Upper lobe of left lung (tissue), 6 donors: Measurements from ENCODE around the gene MTM1. TPM values are rescaled to one million over a fixed set of nuclear protein-coding genes. Genes with fewer than 3 reads are reported as not detected.
A peak's percentile ranks its signal among the peaks of the same experiment; 100 is the strongest.

Source experiments
- ATAC-seq, 2 donors: fragments of 200-7000 bp; cut with Tn5 transposase; one replicate each; pipeline ENCODE4 v1.9.1; 2022; ENCODE audit warnings: mild to moderate bottlenecking in 2 of 2, moderate library complexity in 2 of 2; ENCODE audit not compliant: low FRiP score in 2 of 2
- DNase-seq, 2 donors: peaks; one replicate each; pipeline ENCODE4 v3.0.0-alpha.2; 2019 to 2020
- H3K27ac ChIP-seq, 4 donors: fragments of 200-600 bp; sonication (generic); one replicate each; pipeline ENCODE4 v1.5.1; 2016 to 2019
- H3K27me3 ChIP-seq, 4 donors: fragments of 200-600 bp; sonication (generic); one replicate each; pipeline ENCODE4 v1.5.1; 2017 to 2019
- H3K36me3 ChIP-seq, 4 donors: fragments of 200-600 bp; sonication (generic); one replicate each; pipeline ENCODE4 v1.5.1; 2016 to 2019
- H3K4me1 ChIP-seq, 4 donors: fragments of 200-600 bp; sonication (generic); one replicate each; pipeline ENCODE4 v1.5.1; 2018 to 2019
- H3K4me3 ChIP-seq, 4 donors: fragments of 200-600 bp; sonication (generic); one replicate each; pipeline ENCODE4 v1.5.1; 2017 to 2019; ENCODE audit warnings: mild to moderate bottlenecking in 2 of 4, moderate library complexity in 1 of 4
- H3K9me3 ChIP-seq, 4 donors: fragments of 200-600 bp; sonication (generic); one replicate each; pipeline ENCODE4 v1.5.1; 2018 to 2019
- EP300 ChIP-seq, 4 donors: sonication (generic); formaldehyde crosslinking; IDR thresholded peaks; one replicate each; pipeline ENCODE4 v1.5.1; 2017; ENCODE audit warnings: antibody characterized with exemption in 4 of 4, control low read depth in 2 of 4
- POLR2A ChIP-seq, 4 donors: fragments of 450-650 bp; IDR thresholded peaks; one replicate each; pipeline ENCODE4 v1.5.1; 2016 to 2017; ENCODE audit warnings: antibody characterized with exemption in 4 of 4, mild to moderate bottlenecking in 2 of 4
- POLR2AphosphoS5 ChIP-seq, 2 donors: sonication (generic); formaldehyde crosslinking; IDR thresholded peaks; one replicate each; pipeline ENCODE4 v1.5.1; 2017; ENCODE audit warnings: antibody characterized with exemption in 2 of 2
- WGBS, 2 donors: methylation state at CpG; one replicate each; pipeline ENCODE4 v1.1.5; 2017 to 2018; 5-methylcytosine and 5-hydroxymethylcytosine counted together
- total RNA-seq, 6 donors: library from RNA; depleted of rRNA in 4 of 6; stranded (reverse); fragments of >200 nt in 4 of 6; gene quantifications; one replicate each; pipeline versions ENCODE4 v1.1.0 to v1.2.1, GENCODE V29; 2016 to 2021
- TF ChIP-seq, protein P1 (sequence below), 6 experiments: fragments of 450-650 bp in 4 of 6; fragments of 200-600 bp in 2 of 6; sonication (generic) in 2 of 6; IDR thresholded peaks; one replicate each; pipeline ENCODE4 v1.5.1; 2016 to 2019; ENCODE audit warnings: antibody characterized with exemption in 6 of 6
- donor health status: DM: no; HTN: no; CAD: no; lungs with moderate emphysema.
- donor health status: DM: no; HTN: yes; CAD: no; lungs with severe emphysema.

MTM1 gene
- total RNA-seq, 6 donors from 2014 or later: 5.1 to 30.6 (median 20.6) TPM

DNA sequence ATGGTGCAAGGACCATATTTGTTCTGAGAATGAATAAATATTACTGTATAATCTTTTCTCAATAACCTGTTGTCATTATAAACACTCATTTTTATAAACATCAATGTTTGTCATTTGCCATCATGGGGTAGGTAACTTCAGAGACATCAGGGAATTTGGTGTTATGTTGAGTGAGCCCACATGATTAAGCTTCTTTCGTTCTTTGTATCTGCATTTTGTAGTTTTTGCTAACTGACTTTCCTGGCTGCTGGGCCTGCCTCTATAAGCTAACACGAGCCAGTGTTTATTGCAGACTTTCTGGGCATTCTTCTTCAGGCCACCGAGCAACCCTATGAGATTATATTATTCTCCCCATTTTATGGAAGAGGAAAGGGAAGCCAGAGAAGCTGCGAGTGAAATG lies 76.0 kb downstream of the MTM1 start:
- Histone ChIP-seq H3K4me1 (no peaks in the 10 kb centered on the region), H3K9me3 (no peaks in the 10 kb centered on the region), H3K4me3 (no peak overlapping the region), H3K27ac (no peak overlapping the region), H3K36me3 (peaks cover 0 to 33% (median 5%) of the 10 kb centered on the region in 4 donors), H3K27me3 (no peaks in the 10 kb centered on the region)
- 83 to 98% methylated on average over 4 of the region's 4 CpGs for WGBS, 2 donors
- TF ChIP-seq POLR2A (IDR thresholded peaks at IDR 0.05) (no peak), POLR2AphosphoS5 (IDR thresholded peaks at IDR 0.05) (no peak), EP300 (IDR thresholded peaks at IDR 0.05) (no peak)
- TF ChIP-seq, protein P1, sequence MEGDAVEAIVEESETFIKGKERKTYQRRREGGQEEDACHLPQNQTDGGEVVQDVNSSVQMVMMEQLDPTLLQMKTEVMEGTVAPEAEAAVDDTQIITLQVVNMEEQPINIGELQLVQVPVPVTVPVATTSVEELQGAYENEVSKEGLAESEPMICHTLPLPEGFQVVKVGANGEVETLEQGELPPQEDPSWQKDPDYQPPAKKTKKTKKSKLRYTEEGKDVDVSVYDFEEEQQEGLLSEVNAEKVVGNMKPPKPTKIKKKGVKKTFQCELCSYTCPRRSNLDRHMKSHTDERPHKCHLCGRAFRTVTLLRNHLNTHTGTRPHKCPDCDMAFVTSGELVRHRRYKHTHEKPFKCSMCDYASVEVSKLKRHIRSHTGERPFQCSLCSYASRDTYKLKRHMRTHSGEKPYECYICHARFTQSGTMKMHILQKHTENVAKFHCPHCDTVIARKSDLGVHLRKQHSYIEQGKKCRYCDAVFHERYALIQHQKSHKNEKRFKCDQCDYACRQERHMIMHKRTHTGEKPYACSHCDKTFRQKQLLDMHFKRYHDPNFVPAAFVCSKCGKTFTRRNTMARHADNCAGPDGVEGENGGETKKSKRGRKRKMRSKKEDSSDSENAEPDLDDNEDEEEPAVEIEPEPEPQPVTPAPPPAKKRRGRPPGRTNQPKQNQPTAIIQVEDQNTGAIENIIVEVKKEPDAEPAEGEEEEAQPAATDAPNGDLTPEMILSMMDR (IDR thresholded peaks at IDR 0.05): no peak
- no peak for DNase-seq
- no peak for ATAC-seq

GRCh38 chrX:150647331-150647730 lies 78.9 kb downstream of the MTM1 start:
- 74 to 93% methylated on average over 5 of the region's 5 CpGs for WGBS, 2 donors

DNA sequence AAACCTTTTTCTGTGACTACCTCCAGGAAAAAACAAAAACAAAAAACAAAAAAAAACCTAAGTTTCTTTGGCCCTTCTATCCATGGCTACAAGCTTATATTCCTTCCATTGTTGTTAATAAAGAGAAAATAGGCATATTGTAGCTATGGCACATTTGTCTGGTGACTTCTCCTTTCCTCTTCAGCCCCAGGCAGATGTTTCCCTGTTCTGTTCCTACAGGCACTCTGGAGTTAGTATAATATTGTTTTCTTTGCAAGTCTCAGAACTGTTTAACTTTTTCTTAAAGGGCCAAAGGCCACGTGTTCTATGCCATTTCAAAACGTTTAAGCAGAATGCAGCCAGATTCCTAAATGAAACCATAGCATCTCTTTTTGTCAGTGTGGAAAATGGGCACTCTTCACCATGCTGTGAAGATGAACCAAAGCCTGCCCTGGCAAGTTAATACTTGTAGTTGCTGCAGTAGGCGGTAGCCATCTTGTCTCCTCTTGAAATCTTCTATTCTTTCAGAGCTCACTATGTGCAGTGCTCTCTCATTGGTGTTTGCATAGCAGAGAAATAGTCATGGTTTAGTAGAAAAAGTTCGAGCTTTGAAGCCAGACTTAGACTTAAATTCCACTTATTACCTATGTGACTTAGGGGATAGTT lies 80.0 kb downstream of the MTM1 start:
- no peak overlapping the region for H3K4me3 ChIP-seq
- H3K36me3 ChIP-seq: peaks cover 0 to 24% (median 0%) of the 10 kb centered on the region in 4 donors
- 64 to 81% methylated on average over 4 of the region's 4 CpGs for WGBS, 2 donors
- TF ChIP-seq POLR2A (IDR thresholded peaks at IDR 0.05) (no peak), POLR2AphosphoS5 (IDR thresholded peaks at IDR 0.05) (no peak), EP300 (IDR thresholded peaks at IDR 0.05) (no peak)
- TF ChIP-seq, protein P1 (IDR thresholded peaks at IDR 0.05): no peak
- H3K9me3 ChIP-seq: no peaks in the 10 kb centered on the region
- no peaks in the 10 kb centered on the region for H3K4me1 ChIP-seq
- no peak for DNase-seq
- no peak for ATAC-seq
- H3K27me3 ChIP-seq: no peaks in the 10 kb centered on the region
- no peak overlapping the region for H3K27ac ChIP-seq

More at GRCh38 chrX:150647331-150647730, 78.9 kb downstream of the MTM1 start:
- H3K27me3 ChIP-seq: no peaks in the 10 kb centered on the region
- DNase-seq (no peak), ATAC-seq (no peak)
- peaks cover 0 to 27% (median under 1%) of the 10 kb centered on the region in 4 donors for H3K36me3 ChIP-seq
- TF ChIP-seq EP300 (IDR thresholded peaks at IDR 0.05): no peak
- TF ChIP-seq POLR2A (IDR thresholded peaks at IDR 0.05): no peak
- no peak overlapping the region for H3K27ac ChIP-seq
- no peaks in the 10 kb centered on the region for H3K9me3 ChIP-seq
- no peaks in the 10 kb centered on the region for H3K4me1 ChIP-seq
- no peak overlapping the region for H3K4me3 ChIP-seq

GRCh38 chrX:150649096-150649870 lies 80.9 kb downstream of the MTM1 start:
- H3K36me3 ChIP-seq: peaks cover 0 to 24% (median 0%) of the 10 kb centered on the region in 4 donors
- no peak overlapping the region for H3K4me3 ChIP-seq
- 60 to 69% methylated on average over 6 to 8 of the region's 8 CpGs for WGBS, 2 donors
- TF ChIP-seq, protein P1 (IDR thresholded peaks at IDR 0.05): no peak
- TF ChIP-seq POLR2A (IDR thresholded peaks at IDR 0.05) (no peak), EP300 (IDR thresholded peaks at IDR 0.05) (no peak), POLR2AphosphoS5 (IDR thresholded peaks at IDR 0.05) (no peak)
- no peak overlapping the region for H3K27ac ChIP-seq
- no peaks in the 10 kb centered on the region for H3K27me3 ChIP-seq
- ATAC-seq (peak; percentile 53 to 79), DNase-seq (no peak)
- H3K4me1 ChIP-seq: no peaks in the 10 kb centered on the region
- H3K9me3 ChIP-seq: no peaks in the 10 kb centered on the region

DNA sequence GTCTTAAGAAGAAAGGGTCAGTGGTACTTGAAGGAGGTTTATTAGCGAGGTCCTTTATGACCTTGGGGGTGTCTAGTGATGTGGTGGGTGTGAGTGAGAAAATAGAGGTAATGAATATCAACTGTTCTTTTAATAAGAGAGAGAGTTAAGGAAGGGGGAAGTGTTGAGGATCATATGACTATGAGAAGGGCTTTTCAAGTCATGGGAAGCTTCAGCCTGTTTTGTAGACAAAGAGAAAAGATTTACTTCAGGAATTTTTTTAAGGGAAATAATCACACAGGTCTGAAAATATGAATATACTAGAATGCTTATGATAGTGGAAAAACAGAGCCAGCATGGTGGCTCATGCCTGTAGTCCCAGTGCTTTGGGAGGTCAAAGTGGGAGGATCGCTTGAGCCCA lies 83.5 kb downstream of the MTM1 start:
- Histone ChIP-seq H3K9me3 (no peaks in the 10 kb centered on the region), H3K36me3 (peaks cover 0 to 9% (median 0%) of the 10 kb centered on the region in 4 donors), H3K4me1 (no peaks in the 10 kb centered on the region), H3K27me3 (no peaks in the 10 kb centered on the region), H3K4me3 (no peak overlapping the region), H3K27ac (no peak overlapping the region)
- TF ChIP-seq EP300 (IDR thresholded peaks at IDR 0.05): no peak
- TF ChIP-seq POLR2AphosphoS5 (IDR thresholded peaks at IDR 0.05): no peak
- TF ChIP-seq POLR2A (IDR thresholded peaks at IDR 0.05): no peak
- TF ChIP-seq, protein P1 (IDR thresholded peaks at IDR 0.05): no peak
- DNase-seq: no peak
- WGBS, 2 donors: 86 to 93% methylated on average over 2 of the region's 2 CpGs
- ATAC-seq: no peak
